Eye (tissue), 1 donor: Measurements from ENCODE around the gene DISP1.

Experiments
- DNase-seq: peaks from one replicate; pipeline ENCODE4 v3.0.0-alpha.2; 2015

The DISP1 gene

GRCh38 chr1:222814536-222815439 is at the start of gene DISP1:
TSS of gene DISP1 (plus strand) at chr1:222815039. CDS start at chr1:222942824, 127,785 bp downstream.
- peak; percentile 87 for DNase-seq

- no peak for DNase-seq
Observed at GRCh38 chr1:222767152-222767571, 47.7 kb upstream of the DISP1 start.

GRCh38 chr1:222768592-222768991 is 46.2 kb upstream of the DISP1 start:
- DNase-seq: no peak

- DNase-seq: no peak
Observed at GRCh38 chr1:222769181-222769580, 45.7 kb upstream of the DISP1 start.

- no peak for DNase-seq
Observed at GRCh38 chr1:222769971-222770620, 44.7 kb upstream of the DISP1 start.

- DNase-seq: peak; percentile 12
Observed at GRCh38 chr1:222772996-222773379, 41.9 kb upstream of the DISP1 start.

GRCh38 chr1:222777463-222777862 is 37.4 kb upstream of the DISP1 start:
- no peak for DNase-seq

GRCh38 chr1:222777977-222778376 is 36.9 kb upstream of the DISP1 start:
- no peak for DNase-seq

GRCh38 chr1:222781251-222781650 is 33.6 kb upstream of the DISP1 start:
- DNase-seq: no peak

GRCh38 chr1:222783051-222783450 is 31.8 kb upstream of the DISP1 start:
- no peak for DNase-seq

GRCh38 chr1:222784371-222784770 is 30.5 kb upstream of the DISP1 start:
- no peak for DNase-seq

- DNase-seq: no peak
Observed at GRCh38 chr1:222784916-222785315, 29.9 kb upstream of the DISP1 start.

GRCh38 chr1:222785529-222785928 is 29.3 kb upstream of the DISP1 start:
- no peak for DNase-seq

- DNase-seq: peak; percentile 61
Observed at GRCh38 chr1:222786121-222786520, 28.7 kb upstream of the DISP1 start.

GRCh38 chr1:222787729-222788128 is 27.1 kb upstream of the DISP1 start:
- no peak for DNase-seq

GRCh38 chr1:222788402-222789156 is 26.3 kb upstream of the DISP1 start:
- DNase-seq: no peak

GRCh38 chr1:222790115-222790514 is 24.7 kb upstream of the DISP1 start:
- DNase-seq: no peak

- no peak for DNase-seq
Observed at GRCh38 chr1:222790520-222790919, 24.3 kb upstream of the DISP1 start.

- no peak for DNase-seq
Observed at GRCh38 chr1:222791006-222791710, 23.7 kb upstream of the DISP1 start.

GRCh38 chr1:222792744-222793143 is 22.1 kb upstream of the DISP1 start:
- DNase-seq: peak; percentile 64

GRCh38 chr1:222794656-222795474 is 20.0 kb upstream of the DISP1 start:
- no peak for DNase-seq

GRCh38 chr1:222798116-222798515 is 16.7 kb upstream of the DISP1 start:
- DNase-seq: no peak
